ENCODE measurements around the gene GREM2.

- TF ChIP-seq, protein P1, sequence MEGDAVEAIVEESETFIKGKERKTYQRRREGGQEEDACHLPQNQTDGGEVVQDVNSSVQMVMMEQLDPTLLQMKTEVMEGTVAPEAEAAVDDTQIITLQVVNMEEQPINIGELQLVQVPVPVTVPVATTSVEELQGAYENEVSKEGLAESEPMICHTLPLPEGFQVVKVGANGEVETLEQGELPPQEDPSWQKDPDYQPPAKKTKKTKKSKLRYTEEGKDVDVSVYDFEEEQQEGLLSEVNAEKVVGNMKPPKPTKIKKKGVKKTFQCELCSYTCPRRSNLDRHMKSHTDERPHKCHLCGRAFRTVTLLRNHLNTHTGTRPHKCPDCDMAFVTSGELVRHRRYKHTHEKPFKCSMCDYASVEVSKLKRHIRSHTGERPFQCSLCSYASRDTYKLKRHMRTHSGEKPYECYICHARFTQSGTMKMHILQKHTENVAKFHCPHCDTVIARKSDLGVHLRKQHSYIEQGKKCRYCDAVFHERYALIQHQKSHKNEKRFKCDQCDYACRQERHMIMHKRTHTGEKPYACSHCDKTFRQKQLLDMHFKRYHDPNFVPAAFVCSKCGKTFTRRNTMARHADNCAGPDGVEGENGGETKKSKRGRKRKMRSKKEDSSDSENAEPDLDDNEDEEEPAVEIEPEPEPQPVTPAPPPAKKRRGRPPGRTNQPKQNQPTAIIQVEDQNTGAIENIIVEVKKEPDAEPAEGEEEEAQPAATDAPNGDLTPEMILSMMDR (IDR thresholded peaks at IDR 0.05 in 8 of 11, conservative IDR thresholded peaks at IDR 0.05 in 3 of 11): no peak
- TF ChIP-seq POLR2A (IDR thresholded peaks at IDR 0.05): no peak
- TF ChIP-seq POLR2AphosphoS5 (IDR thresholded peaks at IDR 0.05): no peak
Measured at GRCh38 chr1:240602189-240602588, 9.8 kb downstream of the GREM2 start.
